Ishikawa (cell line): ENCODE data around the gene DCHS2.

Experiments used
- CEBPB ChIP-seq: IDR thresholded peaks from 2 replicates; pipeline ENCODE4 v1.6.1; 2012
- CREB1 ChIP-seq: IDR thresholded peaks from 2 replicates; pipeline ENCODE4 v1.6.1; 2012; ENCODE audit warnings: low read depth
- EGR1 ChIP-seq: IDR thresholded peaks from 2 replicates; pipeline ENCODE4 v1.6.1; 2012
- EP300 ChIP-seq: IDR thresholded peaks from 2 replicates; pipeline ENCODE4 v1.6.1; 2012; ENCODE audit warnings: borderline replicate concordance
- FOXM1 ChIP-seq: IDR thresholded peaks from 2 replicates; pipeline ENCODE4 v1.6.1; 2012; ENCODE audit warnings: low read depth, borderline replicate concordance
- NFIC ChIP-seq: IDR thresholded peaks from 2 replicates; pipeline ENCODE4 v1.6.1; 2012
- RAD21 ChIP-seq: IDR thresholded peaks from 2 replicates; pipeline ENCODE4 v1.6.1; 2012; ENCODE audit warnings: low read depth
- TAF1 ChIP-seq: IDR thresholded peaks from 2 replicates; pipeline ENCODE4 v1.6.1; 2012; ENCODE audit warnings: low read depth, mild to moderate bottlenecking
- TCF12 ChIP-seq: IDR thresholded peaks from 2 replicates; pipeline ENCODE4 v1.6.1; 2012; ENCODE audit warnings: low read depth
- TEAD4 ChIP-seq: IDR thresholded peaks from 2 replicates; pipeline ENCODE4 v1.6.1; 2012
- YY1 ChIP-seq: IDR thresholded peaks from 2 replicates; pipeline ENCODE4 v1.6.1; 2012; ENCODE audit warnings: low read depth
- ZBTB7A ChIP-seq: IDR thresholded peaks from 2 replicates; pipeline ENCODE4 v1.6.1; 2012; ENCODE audit warnings: low read depth
- TF ChIP-seq, protein P1 (sequence below): IDR thresholded peaks from 2 replicates; pipeline ENCODE4 v1.6.1; 2012
- TF ChIP-seq, protein P2 (sequence below): IDR thresholded peaks from 2 replicates; pipeline ENCODE4 v1.6.1; 2012; ENCODE audit warnings: low read depth, mild to moderate bottlenecking
- TF ChIP-seq, protein P3 (sequence below): IDR thresholded peaks from 2 replicates; pipeline ENCODE4 v1.6.1; 2012

DCHS2 gene

DNA sequence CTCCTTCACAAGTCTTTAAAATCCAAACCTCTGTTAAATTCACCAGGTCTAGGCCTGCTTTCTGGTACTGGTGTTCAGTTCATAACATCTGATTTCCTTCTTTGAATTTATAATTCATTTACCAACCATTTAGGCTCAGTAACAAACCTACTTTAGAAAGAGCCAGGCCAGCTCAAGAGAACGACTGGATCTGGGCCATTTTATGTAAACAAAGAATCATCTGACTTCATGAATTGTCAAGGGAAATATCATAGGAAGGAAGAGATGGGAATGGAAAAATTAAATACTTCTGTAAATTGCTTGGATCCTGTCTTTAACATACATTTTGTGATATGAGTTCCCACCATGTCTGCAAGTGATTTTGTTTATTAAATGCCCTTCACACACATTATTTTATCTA, 36.5 kb downstream of the DCHS2 start:
- TF ChIP-seq ZBTB7A (no peak), FOXM1 (no peak), TAF1 (no peak), CEBPB (no peak), EP300 (no peak)
- TF ChIP-seq, protein P1, sequence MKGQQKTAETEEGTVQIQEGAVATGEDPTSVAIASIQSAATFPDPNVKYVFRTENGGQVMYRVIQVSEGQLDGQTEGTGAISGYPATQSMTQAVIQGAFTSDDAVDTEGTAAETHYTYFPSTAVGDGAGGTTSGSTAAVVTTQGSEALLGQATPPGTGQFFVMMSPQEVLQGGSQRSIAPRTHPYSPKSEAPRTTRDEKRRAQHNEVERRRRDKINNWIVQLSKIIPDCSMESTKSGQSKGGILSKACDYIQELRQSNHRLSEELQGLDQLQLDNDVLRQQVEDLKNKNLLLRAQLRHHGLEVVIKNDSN = no peak

DNA sequence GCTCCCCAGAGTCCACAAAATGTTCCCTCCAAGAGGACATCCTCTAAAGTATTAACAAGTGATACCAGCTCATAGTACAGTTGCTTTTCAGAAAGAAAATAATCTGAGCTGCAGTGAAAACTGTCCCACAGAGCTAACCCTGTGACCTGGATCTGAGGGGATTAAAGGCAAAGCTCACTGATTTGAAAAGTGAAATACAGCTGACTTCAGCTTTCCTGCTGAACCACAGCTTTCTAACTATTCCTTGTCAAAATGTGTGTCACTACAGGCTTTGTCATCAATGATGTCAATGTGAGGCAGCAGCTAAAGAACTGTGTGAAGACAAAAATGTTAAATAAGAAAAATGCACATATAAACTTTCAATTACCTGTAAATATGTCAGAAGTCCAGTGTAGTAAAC, 36.9 kb downstream of the DCHS2 start:
- TF ChIP-seq RAD21 = no peak
- TF ChIP-seq NFIC = no peak
- TF ChIP-seq EP300 = no peak
- no peak for TF ChIP-seq EGR1
- TF ChIP-seq, protein P2, sequence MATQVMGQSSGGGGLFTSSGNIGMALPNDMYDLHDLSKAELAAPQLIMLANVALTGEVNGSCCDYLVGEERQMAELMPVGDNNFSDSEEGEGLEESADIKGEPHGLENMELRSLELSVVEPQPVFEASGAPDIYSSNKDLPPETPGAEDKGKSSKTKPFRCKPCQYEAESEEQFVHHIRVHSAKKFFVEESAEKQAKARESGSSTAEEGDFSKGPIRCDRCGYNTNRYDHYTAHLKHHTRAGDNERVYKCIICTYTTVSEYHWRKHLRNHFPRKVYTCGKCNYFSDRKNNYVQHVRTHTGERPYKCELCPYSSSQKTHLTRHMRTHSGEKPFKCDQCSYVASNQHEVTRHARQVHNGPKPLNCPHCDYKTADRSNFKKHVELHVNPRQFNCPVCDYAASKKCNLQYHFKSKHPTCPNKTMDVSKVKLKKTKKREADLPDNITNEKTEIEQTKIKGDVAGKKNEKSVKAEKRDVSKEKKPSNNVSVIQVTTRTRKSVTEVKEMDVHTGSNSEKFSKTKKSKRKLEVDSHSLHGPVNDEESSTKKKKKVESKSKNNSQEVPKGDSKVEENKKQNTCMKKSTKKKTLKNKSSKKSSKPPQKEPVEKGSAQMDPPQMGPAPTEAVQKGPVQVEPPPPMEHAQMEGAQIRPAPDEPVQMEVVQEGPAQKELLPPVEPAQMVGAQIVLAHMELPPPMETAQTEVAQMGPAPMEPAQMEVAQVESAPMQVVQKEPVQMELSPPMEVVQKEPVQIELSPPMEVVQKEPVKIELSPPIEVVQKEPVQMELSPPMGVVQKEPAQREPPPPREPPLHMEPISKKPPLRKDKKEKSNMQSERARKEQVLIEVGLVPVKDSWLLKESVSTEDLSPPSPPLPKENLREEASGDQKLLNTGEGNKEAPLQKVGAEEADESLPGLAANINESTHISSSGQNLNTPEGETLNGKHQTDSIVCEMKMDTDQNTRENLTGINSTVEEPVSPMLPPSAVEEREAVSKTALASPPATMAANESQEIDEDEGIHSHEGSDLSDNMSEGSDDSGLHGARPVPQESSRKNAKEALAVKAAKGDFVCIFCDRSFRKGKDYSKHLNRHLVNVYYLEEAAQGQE = no peak
- no peak for TF ChIP-seq ZBTB7A
- TF ChIP-seq, protein P3, sequence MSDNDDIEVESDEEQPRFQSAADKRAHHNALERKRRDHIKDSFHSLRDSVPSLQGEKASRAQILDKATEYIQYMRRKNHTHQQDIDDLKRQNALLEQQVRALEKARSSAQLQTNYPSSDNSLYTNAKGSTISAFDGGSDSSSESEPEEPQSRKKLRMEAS = no peak
- no peak for TF ChIP-seq YY1
- no peak for TF ChIP-seq CEBPB
- no peak for TF ChIP-seq TCF12
- TF ChIP-seq TAF1 = no peak
- no peak for TF ChIP-seq FOXM1
- TF ChIP-seq CREB1 = no peak
- TF ChIP-seq, protein P1 = no peak
- no peak for TF ChIP-seq TEAD4

DNA sequence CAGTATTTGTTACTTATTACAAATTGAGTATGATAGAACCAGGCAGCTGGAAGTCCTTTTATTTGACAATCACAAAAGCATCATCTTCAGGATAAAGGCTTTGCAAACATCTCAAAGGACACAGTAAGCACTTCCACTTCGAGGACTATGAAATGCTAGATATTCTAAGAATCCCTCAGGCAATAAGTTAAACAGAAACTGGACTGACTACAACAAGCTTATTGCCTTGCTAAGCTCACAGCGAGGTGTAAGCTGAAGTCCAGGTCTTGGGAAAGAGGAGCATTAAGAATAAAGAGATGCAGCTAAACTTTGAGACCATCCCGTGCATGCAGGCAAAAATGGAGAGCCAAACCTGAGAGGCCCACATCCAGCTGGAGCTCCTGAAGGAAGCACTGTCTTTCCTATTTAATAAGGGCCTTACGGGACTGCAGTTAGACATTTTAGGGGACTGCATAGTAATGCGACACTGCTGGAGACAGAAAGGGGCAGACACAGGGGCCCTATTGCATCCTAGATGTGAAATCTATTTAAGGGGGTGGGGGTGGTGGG, 38.7 kb downstream of the DCHS2 start:
- TF ChIP-seq EP300 (no peak), TEAD4 (no peak), TAF1 (no peak), FOXM1 (no peak), EGR1 (no peak), RAD21 (no peak), TCF12 (no peak), CREB1 (no peak), ZBTB7A (no peak), CEBPB (no peak), YY1 (no peak), NFIC (no peak)
- TF ChIP-seq, protein P1 = no peak
- TF ChIP-seq, protein P2 = no peak
- TF ChIP-seq, protein P3 = no peak

DNA sequence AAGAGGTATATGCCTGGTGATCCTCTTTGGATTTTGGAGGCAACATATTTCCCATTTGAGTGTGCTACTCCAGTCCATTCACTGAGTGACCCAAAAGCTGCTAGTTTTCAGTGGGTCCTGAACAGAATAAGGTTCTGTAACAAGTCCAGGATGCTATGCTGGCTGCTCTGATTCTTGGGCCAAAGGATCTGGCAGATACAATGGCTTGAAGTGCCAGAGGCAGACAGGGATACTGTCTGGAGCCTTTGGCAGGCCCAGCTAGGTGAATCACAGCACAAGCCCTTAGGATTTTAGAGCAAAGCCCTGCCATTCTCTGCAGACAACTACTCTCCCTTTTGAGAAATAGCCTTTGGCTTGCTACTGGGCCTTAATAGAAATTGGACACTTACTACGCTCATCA, 40.6 kb downstream of the DCHS2 start:
- no peak for TF ChIP-seq RAD21
- TF ChIP-seq EGR1 = no peak
- TF ChIP-seq CREB1 = no peak
- TF ChIP-seq, protein P1 = no peak
- TF ChIP-seq FOXM1 = no peak
- TF ChIP-seq, protein P3 = no peak
- no peak for TF ChIP-seq TAF1
- TF ChIP-seq ZBTB7A = no peak
- no peak for TF ChIP-seq NFIC
- TF ChIP-seq EP300 = no peak

DNA sequence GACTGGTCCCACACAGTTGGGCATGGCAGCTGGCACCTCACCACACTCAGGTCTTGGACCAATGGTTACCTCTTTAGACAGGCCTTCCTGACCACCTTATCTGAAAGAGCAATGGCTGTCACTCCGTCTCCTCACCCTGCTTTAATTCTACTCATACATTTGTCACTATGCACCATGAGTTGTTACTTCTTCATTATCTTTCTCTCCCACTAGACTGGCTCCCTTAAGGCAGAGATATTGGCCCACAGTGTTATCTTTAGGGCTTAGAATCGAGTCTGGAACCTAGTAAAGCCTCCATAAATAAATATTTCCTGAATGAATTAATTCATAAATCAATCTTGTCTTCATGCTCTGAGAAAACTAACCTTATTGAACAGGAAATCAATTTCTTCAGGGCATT, 46.6 kb downstream of the DCHS2 start:
- TF ChIP-seq FOXM1 (no peak), TCF12 (no peak), EP300 (no peak), TAF1 (no peak), CREB1 (no peak), YY1 (no peak), ZBTB7A (no peak), TEAD4 (no peak), RAD21 (no peak), EGR1 (no peak), CEBPB (no peak)
- TF ChIP-seq, protein P1 = no peak
- TF ChIP-seq, protein P2 = no peak
- TF ChIP-seq, protein P3 = no peak
